Measurements from ENCODE around the gene SERPINA12.
"Not testable (repeated sequence)": the region's sequence is repeated elsewhere in the genome, so short reads cannot be mapped to it uniquely, and the experiment has no call there.

The SERPINA12 gene

DNA sequence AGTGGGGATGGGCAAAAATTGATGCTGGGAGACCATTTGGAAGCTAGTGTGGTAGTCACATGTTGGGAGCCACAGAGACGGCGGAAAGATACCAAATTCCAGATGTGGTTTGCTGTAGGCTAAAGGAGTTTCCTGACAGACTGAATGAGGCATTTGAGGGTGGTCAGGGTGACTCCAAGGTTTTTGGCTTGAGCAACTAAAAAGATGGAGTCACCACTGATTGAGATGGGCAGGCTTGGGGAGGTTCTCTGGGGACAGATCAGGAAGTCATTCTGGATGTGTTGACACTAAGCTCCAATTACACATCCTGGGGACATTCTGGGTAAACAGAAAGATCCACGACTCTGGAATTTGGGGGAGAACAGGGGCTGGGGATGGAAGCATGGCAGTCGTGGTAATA, 17.8 kb downstream of the SERPINA12 start:
- no peak for DNase-seq (ENCODE audit: low read depth)

DNA sequence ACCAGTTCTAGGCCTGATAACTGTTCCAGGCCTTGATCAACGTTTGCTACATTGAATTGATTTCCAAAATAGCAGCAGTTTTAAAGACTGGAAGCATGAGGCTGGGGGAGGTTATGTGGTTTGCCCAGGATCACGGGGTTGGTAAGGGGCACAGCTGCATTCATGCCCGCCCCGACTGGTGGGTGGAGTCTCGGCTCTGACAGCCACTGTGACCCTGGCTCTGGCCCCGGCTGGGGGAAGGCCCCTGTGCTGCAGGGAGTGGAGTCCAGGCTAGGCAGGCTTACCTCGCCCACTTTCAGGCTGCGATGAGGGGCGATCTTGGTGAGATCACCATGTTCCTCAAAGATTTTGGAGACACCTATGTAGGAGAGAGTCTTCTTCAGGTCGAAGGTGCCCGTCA, 19.9 kb downstream of the SERPINA12 start:
- DNase-seq (ENCODE audit: low read depth): no peak

DNA sequence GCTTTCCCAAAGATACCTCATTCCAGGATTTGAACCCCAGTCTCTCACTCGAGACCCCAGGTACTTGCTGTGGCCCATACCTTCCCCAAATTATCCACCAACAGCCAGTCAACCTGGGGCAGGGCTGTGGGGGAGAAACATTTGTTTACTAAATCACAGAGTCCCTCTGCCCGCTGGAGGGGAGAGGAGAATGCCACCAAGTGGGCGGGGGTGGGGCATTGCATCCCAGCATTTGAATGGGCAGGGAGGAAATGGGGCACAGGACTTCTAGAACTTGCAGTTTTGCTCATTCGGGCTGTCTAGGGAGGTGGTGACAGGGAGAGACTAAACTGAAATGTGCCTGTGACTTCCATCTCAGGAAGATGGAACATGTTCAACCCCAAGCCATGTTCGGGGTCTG, 22.4 kb downstream of the SERPINA12 start:
- DNase-seq (ENCODE audit: low read depth): no peak

DNA sequence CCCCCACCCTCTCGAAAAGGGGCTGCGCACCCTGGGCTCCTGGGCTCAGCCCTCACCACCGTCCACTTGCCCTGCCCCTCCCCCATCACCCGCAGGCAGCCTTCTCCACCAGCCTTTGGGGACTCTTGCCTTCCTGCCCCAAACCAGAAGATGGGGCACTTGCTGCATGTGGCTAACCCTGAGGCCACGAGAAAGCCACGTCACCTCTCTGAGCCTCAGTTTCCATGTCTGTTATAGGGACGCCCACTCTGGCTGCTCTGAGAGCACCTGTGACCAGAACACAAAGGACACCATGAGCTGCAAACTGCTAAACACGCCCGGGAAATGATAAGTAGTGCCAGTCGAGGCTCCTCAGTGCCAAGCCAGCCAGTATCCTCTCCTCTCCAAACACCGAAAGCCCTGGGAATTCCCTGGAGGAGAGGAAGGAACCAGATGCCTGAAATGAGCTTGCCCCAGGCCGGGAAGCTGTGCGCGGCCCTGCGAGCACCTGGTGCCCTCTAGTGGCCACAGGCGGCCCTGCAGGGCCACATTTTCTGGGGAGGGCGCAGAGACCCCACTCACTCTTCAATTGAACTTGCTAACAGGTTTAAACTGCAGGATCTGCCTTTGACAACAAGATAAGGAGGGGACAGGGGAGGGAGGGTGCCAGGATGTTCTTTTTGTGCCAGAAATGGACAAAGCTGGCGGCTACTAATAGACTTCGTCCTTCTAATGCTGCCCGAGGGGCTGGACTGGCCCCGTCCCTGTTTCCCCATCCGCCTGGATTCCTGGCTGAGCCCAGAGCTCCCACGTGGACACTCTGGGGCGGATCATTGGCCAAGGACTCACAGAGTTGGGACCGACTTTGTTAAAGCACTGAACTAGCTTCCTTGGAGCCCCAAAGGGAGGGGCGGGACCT, 23.1 kb downstream of the SERPINA12 start:
- DNase-seq (ENCODE audit: low read depth): peak; percentile 13

DNA sequence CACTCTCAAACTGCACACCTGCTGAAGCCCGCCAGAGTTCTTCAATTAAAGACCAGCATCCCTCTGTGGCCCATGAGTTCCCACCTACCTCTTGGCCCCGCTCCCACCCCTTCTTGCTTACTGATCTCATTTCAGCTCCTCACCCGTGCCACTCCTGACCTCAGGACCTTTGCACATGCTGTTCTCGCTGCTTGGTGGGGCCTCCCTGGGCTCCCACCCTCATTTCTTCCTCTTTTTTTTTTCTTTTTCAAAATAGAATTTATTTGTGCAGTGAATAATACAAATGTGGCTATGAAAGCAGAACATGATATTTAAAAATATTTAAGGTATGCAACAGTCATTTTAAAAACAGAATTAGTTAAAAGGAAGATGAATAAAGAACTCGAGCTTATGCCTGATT, 24.8 kb downstream of the SERPINA12 start:
- no peak for DNase-seq (ENCODE audit: low read depth)

DNA sequence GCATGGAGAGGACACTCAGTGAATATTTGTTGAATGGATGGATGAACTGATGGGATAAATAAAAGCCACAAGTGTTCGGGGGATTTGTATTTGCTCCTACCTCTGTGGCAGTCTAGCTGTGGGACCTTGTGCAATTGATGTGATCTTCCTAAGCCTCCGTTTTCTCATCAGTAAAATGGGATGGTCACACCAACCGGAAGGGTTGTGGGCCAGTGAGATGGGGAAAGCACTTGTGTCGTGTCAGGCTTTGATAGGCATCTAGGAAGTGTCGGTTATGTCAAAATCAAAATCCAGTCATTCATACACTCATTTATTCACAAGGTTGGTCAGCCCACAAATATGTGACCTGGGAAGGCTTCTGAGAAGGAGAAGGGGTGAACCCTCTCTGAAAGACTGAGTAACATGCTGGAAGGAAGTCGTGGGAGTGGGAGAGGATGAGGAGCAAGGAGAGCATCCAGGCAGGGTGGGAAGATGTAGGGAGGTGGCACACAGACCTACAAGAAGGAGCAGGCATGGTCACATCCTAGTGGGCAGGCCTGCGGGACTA, 25.5 kb downstream of the SERPINA12 start:
- no peak for DNase-seq (ENCODE audit: low read depth)

DNA sequence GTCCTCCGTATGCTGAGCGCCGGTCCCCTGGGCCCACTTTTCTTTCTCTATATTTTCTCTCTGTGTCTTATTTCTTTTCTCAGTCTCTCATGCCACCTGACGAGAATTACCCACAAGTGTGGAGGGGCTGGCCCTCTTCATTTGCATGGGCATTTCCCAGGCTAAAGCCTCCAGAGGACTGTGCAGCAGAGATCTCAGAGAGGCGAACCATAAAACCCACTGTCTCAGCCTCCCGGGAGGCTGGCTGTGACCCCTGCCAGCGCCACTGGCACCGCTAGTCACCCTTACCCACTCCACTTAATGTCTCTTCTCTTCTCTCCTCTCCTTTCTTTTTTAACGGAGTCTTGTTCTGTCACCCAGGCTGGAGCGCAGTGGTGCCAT, 26.2 kb downstream of the SERPINA12 start:
- DNase-seq (ENCODE audit: low read depth): no peak

DNA sequence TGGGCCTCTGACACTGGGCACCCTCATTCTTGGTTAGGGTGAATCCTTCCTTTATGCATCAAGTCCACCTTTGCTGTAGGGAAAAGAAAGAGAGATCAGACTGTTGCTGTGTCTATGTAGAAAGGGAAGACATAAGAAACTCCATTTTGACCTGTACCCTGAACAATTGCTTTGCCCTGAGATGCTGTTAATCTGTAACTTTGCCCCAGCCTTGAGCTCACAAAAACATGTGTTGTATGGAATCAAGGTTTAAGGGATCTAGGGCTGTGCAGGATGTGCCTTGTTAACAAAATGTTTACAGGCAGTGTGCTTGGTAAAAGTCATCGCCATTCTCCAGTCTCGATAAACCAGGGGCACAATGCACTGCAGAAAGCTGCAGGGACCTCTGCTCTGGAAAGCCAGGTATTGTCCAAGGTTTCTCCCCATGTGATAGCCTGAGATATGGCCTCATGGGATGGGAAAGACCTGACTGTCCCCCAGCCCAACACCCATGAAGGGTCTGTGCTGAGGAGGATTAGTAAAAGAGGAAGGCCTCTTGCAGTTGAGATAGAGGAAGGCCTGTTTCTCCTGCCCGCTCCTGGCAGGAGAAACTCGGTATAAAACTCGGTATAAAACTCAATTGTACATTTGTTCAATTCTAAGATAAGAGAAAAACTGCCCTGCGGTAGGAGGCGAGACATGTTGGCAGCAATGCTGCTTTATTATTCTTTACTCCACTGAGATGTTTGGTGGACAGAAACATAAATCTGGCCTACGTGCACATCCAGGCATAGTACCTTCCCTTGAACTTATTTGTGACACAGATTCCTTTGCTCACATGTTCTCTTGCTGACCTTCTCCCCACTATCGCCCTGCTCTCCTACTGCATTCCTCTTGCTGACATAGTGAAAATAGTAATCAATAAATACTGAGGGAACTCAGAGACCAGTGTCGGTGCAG, 26.9 kb downstream of the SERPINA12 start:
- not testable (repeated sequence) for DNase-seq (ENCODE audit: low read depth)

DNA sequence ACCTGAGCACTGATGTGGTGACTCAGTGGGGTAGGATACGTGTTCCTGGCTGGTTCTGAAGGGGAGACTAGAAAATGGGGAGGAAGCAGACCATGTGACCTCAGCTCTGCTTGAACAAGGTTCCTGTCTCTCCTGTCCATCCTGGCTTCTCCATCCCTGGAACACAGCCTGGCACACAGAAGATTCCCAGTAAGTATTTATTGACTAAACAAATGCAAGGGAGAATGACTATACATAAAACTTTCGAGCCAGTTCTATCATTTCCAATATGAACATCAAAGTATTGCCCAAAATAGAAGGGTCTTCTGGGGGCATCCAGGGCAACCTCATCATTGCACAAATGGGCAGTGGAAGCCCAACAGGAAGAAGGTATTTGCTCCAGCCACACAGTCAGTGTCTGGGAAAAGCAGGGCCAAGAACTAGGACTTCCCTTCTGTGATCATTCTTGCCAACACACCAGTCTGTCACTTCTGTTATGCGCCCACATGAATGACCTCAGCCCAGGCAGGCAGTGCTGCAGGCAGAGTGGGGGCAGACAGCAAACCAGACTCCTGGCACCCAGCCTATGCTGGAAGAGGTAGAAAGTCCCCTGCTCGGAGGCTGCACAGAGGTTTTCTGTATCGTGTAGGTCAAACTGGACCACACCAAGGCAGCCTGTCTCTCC, 27.7 kb downstream of the SERPINA12 start:
- DNase-seq (ENCODE audit: low read depth): no peak

DNA sequence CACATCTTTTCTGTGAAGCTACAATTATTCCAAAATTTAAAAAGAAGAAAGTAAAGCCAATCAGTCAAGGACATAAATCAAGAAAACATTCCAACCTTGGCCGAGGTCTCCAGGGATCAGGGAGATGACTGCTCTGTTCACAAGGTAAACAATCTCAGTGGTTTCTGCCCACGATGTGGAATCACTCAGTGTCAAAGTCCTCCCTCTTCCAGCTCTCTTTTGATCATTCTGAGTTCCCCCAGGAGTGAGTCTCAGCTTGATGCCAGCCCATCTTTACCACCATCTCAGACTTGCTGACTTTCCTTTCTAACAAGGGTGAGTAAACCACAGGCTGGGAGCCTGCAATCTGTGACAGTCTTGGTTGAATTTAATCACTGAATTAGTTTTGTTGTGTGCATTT, 28.5 kb downstream of the SERPINA12 start:
- DNase-seq (ENCODE audit: low read depth): no peak

DNA sequence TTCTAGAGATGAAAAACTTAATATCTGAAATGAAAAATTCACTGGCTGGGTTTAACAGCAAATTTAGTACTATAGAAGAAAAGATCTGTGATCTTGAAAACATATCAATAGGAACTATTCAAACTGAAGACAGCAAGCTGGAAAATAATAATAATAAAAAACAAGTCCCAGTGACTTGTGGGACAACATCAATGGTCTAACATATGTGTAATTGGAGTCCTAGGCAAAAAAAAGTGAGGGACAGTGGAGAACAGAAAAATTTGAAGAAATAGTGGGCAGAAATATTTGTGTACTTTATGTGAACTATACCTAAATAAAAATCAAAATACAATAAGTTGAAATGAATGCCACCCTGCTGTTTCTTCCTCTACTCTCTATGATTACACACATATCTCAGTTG, 30.8 kb downstream of the SERPINA12 start:
- no peak for DNase-seq (ENCODE audit: low read depth)

DNA sequence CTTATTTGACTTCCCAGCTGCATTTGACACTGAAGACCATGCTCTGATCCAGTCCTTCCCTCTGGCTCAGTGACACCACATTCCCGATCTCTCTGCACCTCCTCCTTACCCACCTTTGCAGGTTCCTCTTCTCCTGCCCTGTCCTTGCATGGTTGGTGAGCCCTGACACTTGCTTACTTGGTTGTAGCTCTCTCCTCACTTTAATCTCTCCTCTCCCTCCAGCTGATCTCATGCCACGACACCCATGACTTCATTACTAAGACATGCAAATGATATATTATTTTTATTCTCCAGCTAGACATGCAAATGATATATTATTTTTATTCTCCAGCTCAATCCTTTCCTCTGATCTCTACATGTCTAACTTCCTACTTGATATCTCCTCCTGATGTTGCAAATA, 33.2 kb downstream of the SERPINA12 start, which contains the start of gene SERPINA9:
SERPINA9 (minus strand) TSS at position 175 of the 400 bp plus-strand sequence. CDS start 6,357 bp downstream, outside the sequence.
- no peak for DNase-seq (ENCODE audit: low read depth)

DNA sequence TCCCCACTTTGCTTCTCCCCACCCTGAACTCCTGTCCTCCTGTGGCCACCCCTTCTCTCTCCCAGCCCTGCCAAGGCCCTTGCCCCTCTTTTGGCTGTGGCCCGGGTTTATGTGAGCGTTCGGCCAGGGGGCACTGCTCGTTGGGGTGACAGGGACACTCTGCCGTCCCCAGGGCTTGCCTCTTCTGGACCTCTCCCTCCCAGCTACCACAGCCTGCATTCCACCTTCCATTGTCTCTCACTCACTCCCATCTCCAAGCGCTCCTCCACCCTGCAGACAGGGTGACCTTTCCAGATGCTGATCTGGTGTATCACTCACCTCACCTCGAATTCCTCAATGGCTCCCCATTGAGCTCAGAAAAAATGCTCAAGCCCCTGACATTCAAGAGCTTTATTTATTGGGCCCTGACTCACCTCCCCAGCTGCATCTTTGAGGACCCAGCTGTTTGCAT, 34.7 kb downstream of the SERPINA12 start:
- DNase-seq (ENCODE audit: low read depth): no peak

DNA sequence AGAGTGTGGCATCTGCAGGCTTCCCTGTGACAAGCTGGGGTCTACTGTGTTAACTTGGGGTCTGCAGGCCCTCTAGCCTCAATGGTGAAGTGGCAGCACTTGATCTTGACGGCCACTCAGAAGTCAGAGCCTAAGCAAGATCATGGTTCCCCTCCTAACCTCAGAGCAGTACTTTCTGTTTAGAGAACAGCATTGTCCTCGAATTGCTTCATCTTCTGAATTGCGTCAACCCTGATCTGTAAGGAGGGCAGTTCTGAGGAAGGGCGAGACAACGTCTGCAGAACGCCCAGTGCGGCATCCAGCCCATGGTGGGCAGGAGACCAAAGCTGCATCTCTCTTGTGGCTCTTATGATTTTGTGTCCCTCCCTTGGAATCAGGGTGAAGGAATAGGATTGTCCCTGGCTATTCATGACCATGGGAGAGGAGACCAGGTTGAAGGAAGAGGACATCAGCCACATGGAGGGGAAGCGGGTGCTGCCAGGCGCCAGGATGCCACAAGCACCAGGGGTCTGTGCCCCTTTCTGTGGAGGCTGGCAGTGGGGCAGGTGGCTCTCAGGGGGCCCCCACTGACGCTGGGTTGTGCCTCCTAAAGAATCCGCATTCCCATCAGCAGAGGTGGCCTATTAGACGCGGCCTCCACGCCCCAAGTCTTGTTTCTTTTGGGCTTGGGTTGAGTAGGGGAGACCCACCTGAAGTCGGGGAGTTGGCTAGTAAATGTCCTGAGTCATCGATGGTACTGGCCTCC, 35.4 kb downstream of the SERPINA12 start:
- no peak for DNase-seq (ENCODE audit: low read depth)

DNA sequence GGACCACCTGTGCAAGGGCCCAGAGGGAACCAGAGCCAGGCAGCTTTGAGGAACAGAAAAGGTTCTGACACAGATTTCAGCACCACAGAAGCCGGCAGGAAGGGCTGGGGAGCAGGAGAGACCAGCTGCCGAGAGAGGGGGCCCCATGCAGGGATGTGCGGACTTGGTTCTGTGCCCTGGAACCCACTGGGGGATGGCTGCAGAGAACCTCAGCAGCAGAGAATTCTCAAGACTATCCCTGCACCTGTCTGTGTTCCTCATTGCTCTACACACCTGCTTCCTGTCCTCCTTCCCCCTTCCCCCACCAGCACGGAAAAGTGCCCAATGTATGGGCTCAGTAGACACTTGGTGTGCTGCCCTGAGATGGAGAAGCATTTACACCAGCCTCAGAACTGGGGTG, 36.4 kb downstream of the SERPINA12 start:
- no peak for DNase-seq (ENCODE audit: low read depth)

DNA sequence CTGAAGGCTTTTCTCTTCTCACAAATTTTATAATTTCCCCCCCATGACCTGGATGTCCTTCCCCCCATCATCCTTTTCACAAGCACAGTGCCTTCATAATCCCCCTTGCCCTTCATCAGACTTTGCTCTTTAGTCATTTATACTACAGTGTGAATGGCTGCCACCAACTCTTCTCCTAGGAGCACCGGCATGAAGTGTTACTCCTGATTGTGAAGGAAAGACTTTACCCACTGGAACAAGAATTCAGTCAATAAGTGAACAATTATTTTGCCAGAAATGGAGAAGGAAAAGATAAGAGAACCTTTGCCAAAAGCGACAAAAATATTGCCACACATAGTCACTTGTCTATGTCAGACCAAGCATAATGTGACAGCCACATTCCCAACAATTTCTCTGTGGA, 38.2 kb downstream of the SERPINA12 start:
- no peak for DNase-seq (ENCODE audit: low read depth)

DNA sequence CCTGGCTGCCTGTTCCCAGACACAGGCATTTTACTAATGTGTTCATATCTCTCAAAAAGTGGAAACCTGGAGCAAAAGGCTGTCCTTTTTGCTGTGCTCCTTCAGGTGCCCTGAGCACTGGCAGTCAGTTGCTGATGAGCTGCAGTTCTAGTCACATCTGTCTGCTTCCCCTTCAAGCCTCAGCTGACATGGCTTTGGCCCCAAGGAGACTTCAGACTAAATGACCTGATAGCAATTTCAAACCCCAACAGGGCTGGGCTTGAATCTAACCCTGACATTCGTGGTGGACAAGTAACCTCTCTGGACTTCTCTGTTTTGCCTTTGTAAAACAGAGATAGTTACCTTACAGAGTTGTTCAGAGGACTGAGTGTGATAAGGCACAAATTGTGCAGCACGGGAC, 39.0 kb downstream of the SERPINA12 start:
- DNase-seq (ENCODE audit: low read depth): no peak

DNA sequence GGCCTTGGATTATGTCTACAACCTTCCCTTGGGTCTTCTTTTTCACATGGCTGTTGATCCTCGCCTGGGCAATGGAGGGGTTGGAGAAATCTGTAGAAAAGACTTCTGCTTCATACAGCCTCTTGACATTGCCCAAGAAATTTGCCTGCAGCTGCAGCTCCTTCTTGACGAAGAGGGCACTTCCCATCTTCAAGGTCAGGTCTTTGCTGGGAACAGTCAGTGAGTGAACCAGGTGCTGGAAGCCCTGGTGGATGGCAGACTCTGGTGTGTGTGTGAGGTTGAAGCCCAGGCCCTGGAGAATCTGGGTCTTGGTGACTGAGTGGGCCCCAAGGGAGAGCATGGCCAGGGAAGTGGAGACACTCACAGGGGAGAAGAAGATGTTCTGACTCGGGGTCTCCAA, 40.0 kb downstream of the SERPINA12 start:
- DNase-seq (ENCODE audit: low read depth): no peak

DNA sequence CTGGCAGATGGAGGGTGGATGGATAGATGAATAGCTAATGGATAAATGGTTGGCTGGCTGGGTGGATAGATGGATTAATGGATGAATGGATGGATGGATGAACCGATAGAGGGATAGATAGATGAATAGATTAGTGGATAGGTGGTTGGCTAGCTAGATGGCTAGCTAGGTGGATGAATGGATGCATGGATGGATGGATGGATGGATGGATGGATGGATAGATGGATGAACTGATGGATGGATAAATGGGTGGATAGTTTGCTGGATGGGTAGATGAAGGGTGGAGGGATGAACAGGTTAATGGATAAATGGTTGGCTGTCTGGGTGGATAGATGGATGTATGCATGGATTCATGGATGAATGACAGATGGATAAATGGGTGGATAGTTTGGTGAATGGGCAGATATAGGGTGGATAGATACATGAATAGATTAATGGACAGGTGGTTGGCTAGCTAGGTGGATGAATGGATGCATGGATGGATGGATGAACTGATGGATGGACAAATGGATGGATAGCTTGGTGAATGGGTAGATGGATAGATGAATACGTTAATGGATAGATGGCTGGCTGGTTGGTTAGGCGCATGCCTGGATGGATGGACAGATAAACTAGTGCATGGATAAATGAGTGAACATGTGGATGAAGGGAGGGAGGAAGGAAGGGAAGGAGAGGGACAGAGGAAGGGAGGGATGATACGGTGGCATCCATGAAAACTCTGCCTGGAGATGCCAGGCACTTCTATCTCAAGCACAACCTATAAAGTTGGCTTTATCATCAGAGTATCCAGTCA, 41.3 kb downstream of the SERPINA12 start:
- no peak for DNase-seq (ENCODE audit: low read depth)

DNA sequence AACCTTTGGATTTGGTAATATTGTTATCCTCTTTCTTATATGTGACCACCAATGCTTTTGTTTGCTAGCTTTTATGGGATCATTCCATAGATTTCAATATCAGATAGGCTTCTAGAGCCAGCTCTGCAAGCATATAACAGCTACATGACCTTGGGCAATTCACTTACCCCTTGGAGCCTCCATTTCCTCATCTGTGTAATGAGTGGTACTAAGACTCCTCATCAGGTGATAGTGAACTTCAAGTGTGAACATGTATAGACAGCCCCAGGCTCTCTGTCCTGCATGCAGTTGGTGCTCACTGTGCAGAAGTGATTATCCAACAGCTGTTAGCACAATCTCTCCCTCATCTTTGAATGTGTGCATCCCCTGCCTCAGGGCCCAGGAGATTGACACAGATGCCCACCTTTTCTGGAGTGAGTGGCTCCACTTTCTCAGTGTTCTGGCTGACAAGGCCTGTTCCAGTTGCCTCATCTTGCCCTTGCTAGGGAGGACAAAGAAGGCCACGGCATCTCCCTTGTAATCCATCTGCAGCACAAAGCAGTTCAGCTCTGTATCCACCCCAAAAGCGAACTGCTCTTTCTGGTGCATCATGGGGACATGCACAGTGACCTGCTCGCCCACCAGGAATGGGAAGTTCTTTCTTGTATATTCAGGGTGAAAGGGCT, 42.4 kb downstream of the SERPINA12 start:
- no peak for DNase-seq (ENCODE audit: low read depth)
